ENCODE measurements around the gene PCDHGA3.
"Not testable (repeated sequence)": the region's sequence is repeated elsewhere in the genome, so short reads cannot be mapped to it uniquely, and the experiment has no call there.

PCDHGA3 gene

GRCh38 chr5:141330299-141331080, 13.1 kb upstream of the PCDHGA3 start, which contains the start of gene PCDHGA1:
Gene PCDHGA1, plus strand, starts transcription at chr5:141330514.
- Mint-ChIP-seq H3K27me3 (peaks cover 65% of the 10 kb centered on the region), H3K27ac (ENCODE audit: low read depth) (no peak within 1 kb of the TSS), H3K4me1 (peaks cover 8% of the 10 kb centered on the region), H3K4me3 (peak within 1 kb of the TSS; percentile 49), H3K36me3 (ENCODE audit: insufficient read depth) (peaks cover 6% of the 10 kb centered on the region), H3K9me3 (peaks cover 5% of the 10 kb centered on the region)
- DNase-seq (ENCODE audit: low spot score in 2 of 2) (no peak), ATAC-seq (replicated peaks; ENCODE audit: extremely low read depth, poor library complexity, severe bottlenecking) (peak; percentile 41)

- DNase-seq (ENCODE audit: low spot score in 2 of 2); H3K4me1 Mint-ChIP-seq; H3K36me3 Mint-ChIP-seq (ENCODE audit: insufficient read depth); H3K9me3 Mint-ChIP-seq; H3K4me3 Mint-ChIP-seq; ATAC-seq (replicated peaks; ENCODE audit: extremely low read depth, poor library complexity, severe bottlenecking); H3K27ac Mint-ChIP-seq (ENCODE audit: low read depth): not testable (repeated sequence)
- peaks cover 69% of the 10 kb centered on the region for H3K27me3 Mint-ChIP-seq
Observed at GRCh38 chr5:141332571-141332970, 11.1 kb upstream of the PCDHGA3 start.

GRCh38 chr5:141338538-141339306, 4.9 kb upstream of the PCDHGA3 start, which contains the start of gene PCDHGA2:
Gene PCDHGA2, plus strand, starts transcription at chr5:141338760.
- Mint-ChIP-seq H3K27ac (ENCODE audit: low read depth) (no peak within 1 kb of the TSS), H3K4me3 (no peak within 1 kb of the TSS)
- ATAC-seq (replicated peaks; ENCODE audit: extremely low read depth, poor library complexity, severe bottlenecking): no peak

DNA sequence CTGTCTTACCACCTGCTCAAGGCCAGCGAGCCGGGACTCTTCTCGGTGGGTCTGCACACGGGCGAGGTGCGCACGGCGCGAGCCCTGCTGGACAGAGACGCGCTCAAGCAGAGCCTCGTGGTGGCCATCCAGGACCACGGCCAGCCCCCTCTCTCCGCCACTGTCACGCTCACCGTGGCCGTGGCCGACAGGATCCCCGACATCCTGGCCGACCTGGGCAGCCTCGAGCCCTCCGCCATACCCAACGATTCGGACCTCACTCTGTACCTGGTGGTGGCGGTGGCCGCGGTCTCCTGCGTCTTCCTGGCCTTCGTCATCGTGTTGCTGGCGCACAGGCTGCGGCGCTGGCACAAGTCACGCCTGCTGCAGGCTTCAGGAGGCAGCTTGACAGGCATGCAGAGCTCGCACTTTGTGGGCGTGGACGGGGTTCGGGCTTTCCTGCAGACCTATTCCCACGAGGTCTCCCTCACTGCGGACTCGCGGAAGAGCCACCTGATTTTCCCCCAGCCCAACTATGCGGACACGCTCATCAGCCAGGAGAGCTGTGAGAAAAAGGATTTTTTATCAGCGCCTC, 2.8 kb upstream of the PCDHGA3 start:
- H3K27me3 Mint-ChIP-seq: peaks cover 91% of the 10 kb centered on the region
- not testable (repeated sequence) for H3K36me3 Mint-ChIP-seq (ENCODE audit: insufficient read depth); ATAC-seq (replicated peaks; ENCODE audit: extremely low read depth, poor library complexity, severe bottlenecking); H3K27ac Mint-ChIP-seq (ENCODE audit: low read depth); H3K4me1 Mint-ChIP-seq; H3K4me3 Mint-ChIP-seq; DNase-seq (ENCODE audit: low spot score in 2 of 2)
- peaks cover 11% of the 10 kb centered on the region for H3K9me3 Mint-ChIP-seq

More at GRCh38 chr5:141338538-141339306, 4.9 kb upstream of the PCDHGA3 start, which contains the start of gene PCDHGA2:
- Mint-ChIP-seq H3K36me3 (ENCODE audit: insufficient read depth) (peaks cover 2% of the 10 kb centered on the region), H3K27me3 (peaks cover 92% of the 10 kb centered on the region), H3K9me3 (peaks cover 15% of the 10 kb centered on the region), H3K4me1 (no peaks in the 10 kb centered on the region)
- no peak for DNase-seq (ENCODE audit: low spot score in 2 of 2)

GRCh38 chr5:141342773-141343172, 856 bp upstream of the PCDHGA3 start:
- no peak overlapping the region for H3K4me3 Mint-ChIP-seq
- H3K27me3 Mint-ChIP-seq: peaks cover 88% of the 10 kb centered on the region
- DNase-seq (ENCODE audit: low spot score in 2 of 2) (no peak), ATAC-seq (replicated peaks; ENCODE audit: extremely low read depth, poor library complexity, severe bottlenecking) (no peak)
- no peak overlapping the region for H3K27ac Mint-ChIP-seq (ENCODE audit: low read depth)
- H3K9me3 Mint-ChIP-seq: peaks cover 11% of the 10 kb centered on the region
- no peaks in the 10 kb centered on the region for H3K4me1 Mint-ChIP-seq
- no peaks in the 10 kb centered on the region for H3K36me3 Mint-ChIP-seq (ENCODE audit: insufficient read depth)

DNA sequence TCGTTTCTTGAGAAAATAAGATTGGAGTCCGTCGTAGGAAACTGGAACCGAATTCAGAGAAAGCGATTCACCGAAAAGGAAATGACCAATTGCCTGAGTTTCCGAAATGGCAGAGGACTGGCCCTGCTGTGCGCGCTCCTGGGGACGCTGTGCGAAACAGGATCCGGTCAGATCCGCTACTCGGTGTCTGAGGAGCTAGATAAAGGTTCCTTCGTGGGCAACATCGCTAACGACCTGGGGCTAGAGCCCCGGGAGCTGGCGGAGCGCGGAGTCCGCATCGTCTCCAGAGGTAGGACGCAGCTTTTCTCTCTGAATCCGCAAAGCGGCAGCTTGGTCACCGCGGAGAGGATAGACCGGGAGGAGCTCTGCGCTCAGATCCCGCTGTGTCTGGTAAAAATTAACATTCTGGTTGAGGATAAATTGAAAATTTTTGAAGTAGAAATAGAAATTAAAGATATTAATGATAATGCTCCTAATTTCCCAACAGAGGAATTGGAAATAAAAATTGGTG, 379 bp downstream of the PCDHGA3 start:
- Mint-ChIP-seq H3K27me3 (peaks cover 76% of the 10 kb centered on the region), H3K4me3 (peak overlapping the region; percentile 40), H3K4me1 (no peaks in the 10 kb centered on the region), H3K9me3 (peaks cover 5% of the 10 kb centered on the region), H3K36me3 (ENCODE audit: insufficient read depth) (no peaks in the 10 kb centered on the region), H3K27ac (ENCODE audit: low read depth) (no peak overlapping the region)
- no peak for ATAC-seq (replicated peaks; ENCODE audit: extremely low read depth, poor library complexity, severe bottlenecking)
- no peak for DNase-seq (ENCODE audit: low spot score in 2 of 2)

DNA sequence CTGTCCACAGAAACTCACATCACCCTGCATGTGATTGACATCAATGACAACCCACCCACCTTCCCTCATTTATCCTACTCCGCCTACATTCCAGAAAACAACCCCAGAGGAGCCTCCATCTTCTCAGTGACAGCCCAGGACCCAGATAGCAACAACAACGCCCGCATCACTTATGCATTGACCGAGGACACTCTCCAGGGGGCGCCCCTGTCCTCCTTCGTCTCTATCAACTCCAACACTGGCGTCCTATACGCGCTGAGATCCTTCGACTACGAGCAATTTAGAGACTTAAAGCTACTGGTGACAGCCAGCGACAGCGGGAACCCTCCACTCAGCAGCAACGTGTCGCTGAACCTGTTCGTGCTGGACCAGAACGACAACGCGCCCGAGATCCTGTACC, 1.7 kb downstream of the PCDHGA3 start:
- Mint-ChIP-seq H3K27me3 (peaks cover 77% of the 10 kb centered on the region), H3K4me1 (no peaks in the 10 kb centered on the region), H3K36me3 (ENCODE audit: insufficient read depth) (no peaks in the 10 kb centered on the region), H3K27ac (ENCODE audit: low read depth) (no peak overlapping the region), H3K4me3 (no peak overlapping the region), H3K9me3 (peaks cover 5% of the 10 kb centered on the region)
- DNase-seq (ENCODE audit: low spot score in 2 of 2) (no peak), ATAC-seq (replicated peaks; ENCODE audit: extremely low read depth, poor library complexity, severe bottlenecking) (no peak)

DNA sequence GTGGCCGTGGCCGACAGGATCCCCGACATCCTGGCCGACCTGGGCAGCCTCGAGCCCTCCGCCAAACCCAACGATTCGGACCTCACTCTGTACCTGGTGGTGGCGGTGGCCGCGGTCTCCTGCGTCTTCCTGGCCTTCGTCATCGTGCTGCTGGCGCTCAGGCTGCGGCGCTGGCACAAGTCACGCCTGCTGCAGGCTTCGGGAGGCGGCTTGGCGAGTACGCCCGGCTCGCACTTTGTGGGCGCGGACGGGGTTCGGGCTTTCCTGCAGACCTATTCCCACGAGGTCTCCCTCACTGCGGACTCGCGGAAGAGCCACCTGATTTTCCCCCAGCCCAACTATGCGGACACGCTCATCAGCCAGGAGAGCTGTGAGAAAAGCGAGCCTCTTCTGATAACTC, 2.4 kb downstream of the PCDHGA3 start:
- H3K36me3 Mint-ChIP-seq (ENCODE audit: insufficient read depth); DNase-seq (ENCODE audit: low spot score in 2 of 2); H3K9me3 Mint-ChIP-seq; H3K27ac Mint-ChIP-seq (ENCODE audit: low read depth); H3K4me3 Mint-ChIP-seq; ATAC-seq (replicated peaks; ENCODE audit: extremely low read depth, poor library complexity, severe bottlenecking); H3K4me1 Mint-ChIP-seq: not testable (repeated sequence)
- peaks cover 79% of the 10 kb centered on the region for H3K27me3 Mint-ChIP-seq

GRCh38 chr5:141349917-141350619, 6.4 kb downstream of the PCDHGA3 start, which contains the start of gene PCDHGB1:
Gene PCDHGB1, plus strand, starts transcription at chr5:141350099. Its CDS starts 162 bp downstream, at chr5:141350261.
- Mint-ChIP-seq H3K36me3 (ENCODE audit: insufficient read depth) (no peaks in the 10 kb centered on the region), H3K9me3 (peaks cover 5% of the 10 kb centered on the region), H3K27me3 (peaks cover 67% of the 10 kb centered on the region), H3K27ac (ENCODE audit: low read depth) (no peak within 1 kb of the TSS), H3K4me1 (no peaks in the 10 kb centered on the region), H3K4me3 (peak within 1 kb of the TSS; percentile 60)
- no peak for ATAC-seq (replicated peaks; ENCODE audit: extremely low read depth, poor library complexity, severe bottlenecking)
- no peak for DNase-seq (ENCODE audit: low spot score in 2 of 2)

DNA sequence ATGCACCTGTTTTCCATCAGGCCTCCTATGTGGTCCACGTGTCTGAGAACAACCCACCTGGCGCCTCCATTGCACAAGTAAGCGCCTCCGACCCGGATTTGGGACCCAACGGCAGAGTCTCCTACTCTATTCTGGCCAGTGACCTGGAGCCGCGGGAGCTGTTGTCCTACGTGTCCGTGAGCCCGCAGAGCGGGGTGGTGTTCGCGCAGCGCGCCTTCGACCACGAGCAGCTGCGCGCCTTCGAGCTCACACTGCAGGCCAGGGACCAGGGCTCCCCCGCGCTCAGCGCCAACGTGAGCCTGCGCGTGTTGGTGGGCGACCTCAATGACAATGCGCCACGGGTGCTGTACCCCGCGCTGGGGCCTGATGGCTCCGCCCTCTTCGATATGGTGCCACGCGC, 8.0 kb downstream of the PCDHGA3 start:
- H3K27me3 Mint-ChIP-seq: peaks cover 67% of the 10 kb centered on the region
- H3K36me3 Mint-ChIP-seq (ENCODE audit: insufficient read depth): no peaks in the 10 kb centered on the region
- no peak overlapping the region for H3K4me3 Mint-ChIP-seq
- H3K4me1 Mint-ChIP-seq: no peaks in the 10 kb centered on the region
- H3K27ac Mint-ChIP-seq (ENCODE audit: low read depth): no peak overlapping the region
- ATAC-seq (replicated peaks; ENCODE audit: extremely low read depth, poor library complexity, severe bottlenecking) (no peak), DNase-seq (ENCODE audit: low spot score in 2 of 2) (no peak)
- peaks cover 5% of the 10 kb centered on the region for H3K9me3 Mint-ChIP-seq

GRCh38 chr5:141354900-141355469, 11.4 kb downstream of the PCDHGA3 start, which contains the start of gene PCDHGA4:
Gene PCDHGA4, plus strand, starts transcription at chr5:141355021. Its CDS starts 87 bp downstream, at chr5:141355108.
- Mint-ChIP-seq H3K4me1 (peaks cover 5% of the 10 kb centered on the region), H3K27me3 (peaks cover 81% of the 10 kb centered on the region), H3K4me3 (peak within 1 kb of the TSS; percentile 34), H3K27ac (ENCODE audit: low read depth) (no peak within 1 kb of the TSS), H3K36me3 (ENCODE audit: insufficient read depth) (no peaks in the 10 kb centered on the region), H3K9me3 (peaks cover 9% of the 10 kb centered on the region)
- no peak for DNase-seq (ENCODE audit: low spot score in 2 of 2)
- ATAC-seq (replicated peaks; ENCODE audit: extremely low read depth, poor library complexity, severe bottlenecking): no peak
